ENCODE measurements around the gene MAB21L1. TPM values are rescaled to one million over a fixed set of nuclear protein-coding genes. Genes with fewer than 3 reads are reported as not detected.

MAB21L1 gene
- total and polyA plus RNA-seq, 2 of the 8 experiments (the other 6 are each of a cell fraction or from before 2014, with no cell fraction given) = not detected

GRCh38 chr13:35473206-35473775, 3.2 kb downstream of the MAB21L1 start:
- H3K18ac ChIP-seq (ENCODE audit: extremely low read depth, low read length) = no peak overlapping the region
- H3K27ac ChIP-seq (ENCODE audit: low read depth, low read length) = no peak overlapping the region
- no peak overlapping the region for H2BK5ac ChIP-seq (ENCODE audit: low read depth, low read length)
- H3K4me1 ChIP-seq (replicated peaks in 1 of 4; ENCODE audit: control insufficient read depth in 3 of 4, insufficient read depth in 4 of 4, low read length in 3 of 4) = peaks cover 11 to 36% (median 23%) of the 10 kb centered on the region in 4 experiments
- no peaks in the 10 kb centered on the region for H3K36me3 ChIP-seq (ENCODE audit: control insufficient read depth in 2 of 4, insufficient read depth in 4 of 4, low read length in 3 of 4)
- no peak overlapping the region for H3K56ac ChIP-seq (replicated peaks; ENCODE audit: insufficient read length, low read depth, low read length)
- H2BK15ac ChIP-seq (ENCODE audit: low read length) = no peak overlapping the region
- H3K14ac ChIP-seq (ENCODE audit: insufficient read length) = no peak overlapping the region
- no peak overlapping the region for H3K9ac ChIP-seq (replicated peaks in 1 of 4; ENCODE audit: extremely low read depth in 1 of 4, low read depth in 3 of 4, low read length in 3 of 4)
- TF ChIP-seq SIRT6 (IDR thresholded peaks at IDR 0.05; ENCODE audit: low read length) = no peak
- TF ChIP-seq CBX8 (IDR thresholded peaks at IDR 0.05; ENCODE audit: borderline replicate concordance, low read depth, low read length) = peak; percentile 46; the same call in 1 of the 2 replicates
- TF ChIP-seq EGR1 (IDR thresholded peaks at IDR 0.05; ENCODE audit: borderline replicate concordance, low read depth, low read length) = no peak
- ChIA-PET POLR2A (ENCODE audit: partially characterized antibody) (no interaction called here), CTCF (ENCODE audit: partially characterized antibody) (no interaction called here)
- H3K79me1 ChIP-seq (ENCODE audit: low read depth, low read length) = no peaks in the 10 kb centered on the region
- no peak for FAIRE-seq
- no peaks in the 10 kb centered on the region for H3K79me2 ChIP-seq (ENCODE audit: control insufficient read depth in 1 of 2, insufficient read depth in 2 of 2, low read length in 2 of 2)
- no peak overlapping the region for H4K5ac ChIP-seq (ENCODE audit: insufficient read length, low read depth, low read length)
- H2AK5ac ChIP-seq (ENCODE audit: low read depth, low read length) = no peak overlapping the region
- no peak overlapping the region for H4K8ac ChIP-seq (ENCODE audit: extremely low read depth, insufficient read depth, low read length)
- H2AFZ ChIP-seq (ENCODE audit: low read length) = no peak overlapping the region
- H3K4me3 ChIP-seq (ENCODE audit: extremely low read depth in 1 of 4, insufficient read depth in 2 of 4, low read depth in 3 of 4, low read length in 4 of 4) = no peak overlapping the region
- peaks cover 22 to 28% of the 10 kb centered on the region in 2 experiments for H4K20me1 ChIP-seq (replicated peaks in 1 of 2; ENCODE audit: control insufficient read depth in 1 of 2, insufficient read depth in 2 of 2, low read length in 2 of 2)
- no peak overlapping the region for H3K4ac ChIP-seq (replicated peaks; ENCODE audit: insufficient read length, low read depth, low read length)
- DNase-seq (ENCODE audit: low read depth in 1 of 2, low spot score in 2 of 2) = no peak
- H3K23me2 ChIP-seq (ENCODE audit: low read depth, low read length) = peaks cover 20% of the 10 kb centered on the region
- no peak overlapping the region for H4K91ac ChIP-seq (replicated peaks; ENCODE audit: insufficient read length, low read length)
- no peak overlapping the region for H2BK120ac ChIP-seq (replicated peaks; ENCODE audit: low read depth, low read length)
- H3K23ac ChIP-seq (ENCODE audit: insufficient read length) = no peak overlapping the region
- H3K4me2 ChIP-seq (ENCODE audit: insufficient read depth in 1 of 2, low read depth in 2 of 2, low read length in 2 of 2) = no peak overlapping the region
- no peaks in the 10 kb centered on the region for H3K9me3 ChIP-seq (ENCODE audit: insufficient read depth in 2 of 2, low read depth in 1 of 2, low read length in 1 of 2)
- peaks cover 46 to 75% (median 61%) of the 10 kb centered on the region in 4 experiments for H3K27me3 ChIP-seq (replicated peaks in 1 of 4; ENCODE audit: control insufficient read depth in 3 of 4, extremely low read depth in 1 of 4, insufficient read depth in 3 of 4, low read length in 3 of 4)
- H2BK20ac ChIP-seq (ENCODE audit: low read length) = no peak overlapping the region
- H2BK12ac ChIP-seq (ENCODE audit: low read depth, low read length) = no peak overlapping the region

Data from H1 (cell line).